GM18511 (cell line): ENCODE measurements around the gene HBZ.
"Not testable (repeated sequence)": the region's sequence is repeated elsewhere in the genome, so short reads cannot be mapped to it uniquely, and the experiment has no call there.

Source experiments
- ATAC-seq: cut with Tn5 transposase; IDR thresholded peaks from one replicate; pipeline ENCODE4 v1.9.1; 2021; ENCODE audit warnings: mild to moderate bottlenecking, moderate library complexity; ENCODE audit not compliant: unreplicated experiment

HBZ gene

GRCh38 chr16:177981-178667, 25.7 kb downstream of the HBZ start:
- ATAC-seq, result no peak

- no peak for ATAC-seq
Observed at GRCh38 chr16:178668-179015, 26.2 kb downstream of the HBZ start.

GRCh38 chr16:179211-180092, 27.0 kb downstream of the HBZ start:
- ATAC-seq, result no peak

GRCh38 chr16:180101-180675, 27.7 kb downstream of the HBZ start, which contains the start of gene HBQ1:
TSS of gene HBQ1 (plus strand) at chr16:180459. CDS start at chr16:180487, 28 bp downstream.
- no peak for ATAC-seq

- ATAC-seq, result peak; percentile 58
Observed at GRCh38 chr16:180681-181564, 28.5 kb downstream of the HBZ start.

GRCh38 chr16:181565-182021, 29.1 kb downstream of the HBZ start:
- ATAC-seq, result no peak

GRCh38 chr16:183005-183404, 30.6 kb downstream of the HBZ start:
- ATAC-seq, result no peak

GRCh38 chr16:185213-185612, 32.8 kb downstream of the HBZ start:
- ATAC-seq, result no peak

GRCh38 chr16:185691-186090, 33.2 kb downstream of the HBZ start:
- no peak for ATAC-seq

- no peak for ATAC-seq
Observed at GRCh38 chr16:187330-187729, 34.9 kb downstream of the HBZ start.

- ATAC-seq, result no peak
Observed at GRCh38 chr16:188674-189073, 36.2 kb downstream of the HBZ start.

- ATAC-seq, result no peak
Observed at GRCh38 chr16:189604-190186, 37.3 kb downstream of the HBZ start.

- ATAC-seq, result no peak
Observed at GRCh38 chr16:191831-192230, 39.4 kb downstream of the HBZ start.

GRCh38 chr16:192686-193085, 40.2 kb downstream of the HBZ start:
- ATAC-seq, result no peak

- ATAC-seq, result no peak
Observed at GRCh38 chr16:193441-193840, 41.0 kb downstream of the HBZ start.

- ATAC-seq, result no peak
Observed at GRCh38 chr16:194516-194915, 42.1 kb downstream of the HBZ start.

- ATAC-seq, result no peak
Observed at GRCh38 chr16:200388-200787, 47.9 kb downstream of the HBZ start.

- ATAC-seq, result no peak
Observed at GRCh38 chr16:203246-203645, 50.8 kb downstream of the HBZ start.

GRCh38 chr16:204046-204445, 51.6 kb downstream of the HBZ start:
- ATAC-seq, result not testable (repeated sequence)
